ENCODE data around the gene CTRB1.

CTRB1 gene

GRCh38 chr16:75218256-75219076, at the start of gene CTRB1:
TSS of gene CTRB1 (plus strand) at chr16:75218988. CDS start at chr16:75219008, 20 bp downstream.
- TF ChIP-seq CTCF (conservative IDR thresholded peaks at IDR 0.05; ENCODE audit: control insufficient read depth, insufficient read depth, low read depth, low read length) = no peak
- no peak for DNase-seq (ENCODE audit: low read depth)
- H3K4me3 ChIP-seq (ENCODE audit: control insufficient read depth, low read depth, low read length) = no peak within 1 kb of the TSS

- TF ChIP-seq CTCF (conservative IDR thresholded peaks at IDR 0.05; ENCODE audit: control insufficient read depth, insufficient read depth, low read depth, low read length) = no peak
- no peak for DNase-seq (ENCODE audit: low read depth)
- no peak overlapping the region for H3K4me3 ChIP-seq (ENCODE audit: control insufficient read depth, low read depth, low read length)
Observed at GRCh38 chr16:75169899-75170405, 48.8 kb upstream of the CTRB1 start.

DNA sequence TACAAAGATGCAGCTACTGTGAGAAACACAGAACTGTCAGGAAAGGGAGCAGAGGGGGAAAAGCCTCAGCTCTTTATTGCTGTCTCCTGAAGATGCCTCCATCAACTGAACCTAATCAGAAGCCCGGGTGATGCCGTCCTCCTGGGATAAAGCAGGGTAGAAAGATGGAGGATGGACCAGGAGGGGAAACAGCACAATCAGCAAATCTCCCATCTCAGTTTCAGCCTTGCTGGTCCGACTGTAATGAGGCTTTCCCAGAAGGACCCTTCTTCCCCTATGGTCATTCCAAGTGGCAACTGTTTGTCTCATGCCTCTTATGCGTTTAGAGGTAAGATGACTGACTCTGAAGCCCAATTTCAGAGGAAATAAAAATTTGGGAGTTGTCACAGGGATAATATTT, 46.2 kb upstream of the CTRB1 start:
- no peak overlapping the region for H3K4me3 ChIP-seq (ENCODE audit: control insufficient read depth, low read depth, low read length)
- DNase-seq (ENCODE audit: low read depth) = no peak
- no peak for TF ChIP-seq CTCF (conservative IDR thresholded peaks at IDR 0.05; ENCODE audit: control insufficient read depth, insufficient read depth, low read depth, low read length)

DNA sequence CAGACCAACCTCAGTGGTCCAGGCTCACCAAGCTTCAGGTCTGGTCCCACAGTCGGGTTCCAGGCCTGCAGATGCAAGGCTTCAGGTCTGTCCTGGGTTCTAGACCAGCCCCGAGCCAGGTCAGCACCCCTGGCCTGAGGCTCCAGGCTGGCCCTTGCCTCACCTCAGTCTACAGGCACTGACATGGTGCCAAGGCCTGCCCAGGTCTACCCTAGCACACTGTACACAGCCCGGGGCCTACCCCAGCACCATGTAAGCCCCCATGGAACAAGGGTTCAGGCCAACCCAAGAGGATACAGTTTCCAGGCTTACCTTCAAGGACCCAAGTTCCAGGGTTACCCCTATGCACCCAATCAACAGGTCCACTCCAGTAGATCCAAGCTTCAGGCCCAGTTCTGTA, 43.7 kb upstream of the CTRB1 start:
- no peak for DNase-seq (ENCODE audit: low read depth)
- no peak overlapping the region for H3K4me3 ChIP-seq (ENCODE audit: control insufficient read depth, low read depth, low read length)
- TF ChIP-seq CTCF (conservative IDR thresholded peaks at IDR 0.05; ENCODE audit: control insufficient read depth, insufficient read depth, low read depth, low read length) = no peak

- TF ChIP-seq CTCF (conservative IDR thresholded peaks at IDR 0.05; ENCODE audit: control insufficient read depth, insufficient read depth, low read depth, low read length) = no peak
- DNase-seq (ENCODE audit: low read depth) = no peak
- H3K4me3 ChIP-seq (ENCODE audit: control insufficient read depth, low read depth, low read length) = no peak overlapping the region
Observed at GRCh38 chr16:75176926-75177325, 41.9 kb upstream of the CTRB1 start.

GRCh38 chr16:75179208-75179607, 39.6 kb upstream of the CTRB1 start:
- no peak for DNase-seq (ENCODE audit: low read depth)
- no peak overlapping the region for H3K4me3 ChIP-seq (ENCODE audit: control insufficient read depth, low read depth, low read length)
- TF ChIP-seq CTCF (conservative IDR thresholded peaks at IDR 0.05; ENCODE audit: control insufficient read depth, insufficient read depth, low read depth, low read length) = no peak

Data from fibroblast of mammary gland (primary cell).